ENCODE results near the gene COPE.
"Not testable (repeated sequence)": the region's sequence is repeated elsewhere in the genome, so short reads cannot be mapped to it uniquely, and the experiment has no call there.

The COPE gene

DNA sequence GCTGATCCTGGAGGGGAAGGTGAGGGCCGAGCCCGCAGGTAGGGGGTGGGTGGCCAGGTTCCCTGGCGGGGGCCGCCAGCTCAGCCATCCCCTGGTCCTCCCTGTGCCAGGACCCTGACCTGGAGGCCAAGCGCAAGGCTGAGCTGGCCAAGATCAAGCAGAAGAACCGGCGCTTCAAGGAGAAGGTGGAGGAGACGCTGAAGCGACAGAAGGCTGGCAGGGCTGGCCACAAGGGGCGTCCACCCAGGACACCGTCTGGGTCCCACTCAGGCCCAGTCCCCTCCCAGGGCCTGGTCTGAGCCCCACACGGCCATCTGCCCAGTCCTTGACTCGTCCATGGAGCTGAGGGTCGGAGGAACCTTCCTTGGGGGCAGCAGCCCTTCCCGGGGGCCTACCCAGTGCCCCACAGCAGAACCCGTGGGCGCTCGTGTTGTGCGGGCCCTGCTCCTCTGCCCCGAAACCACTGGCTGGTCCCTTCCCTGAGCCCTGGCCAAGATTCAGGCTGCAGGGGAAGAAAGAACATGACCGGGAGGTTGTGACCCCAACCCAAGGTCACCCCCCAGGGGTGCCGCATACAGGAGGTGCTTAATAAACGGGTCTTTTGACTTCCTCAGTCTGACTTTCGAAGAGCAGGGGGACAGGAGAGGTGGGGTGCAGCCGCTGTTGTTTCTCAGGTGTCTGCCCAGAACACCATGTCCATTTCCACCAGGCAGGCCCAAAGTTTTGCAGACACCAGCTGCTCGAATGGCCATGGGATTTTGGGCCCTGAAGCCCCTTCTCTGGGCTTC is 9.0 kb upstream of the COPE start:
- no peak for DNase-seq (ENCODE audit: low spot score)

DNA sequence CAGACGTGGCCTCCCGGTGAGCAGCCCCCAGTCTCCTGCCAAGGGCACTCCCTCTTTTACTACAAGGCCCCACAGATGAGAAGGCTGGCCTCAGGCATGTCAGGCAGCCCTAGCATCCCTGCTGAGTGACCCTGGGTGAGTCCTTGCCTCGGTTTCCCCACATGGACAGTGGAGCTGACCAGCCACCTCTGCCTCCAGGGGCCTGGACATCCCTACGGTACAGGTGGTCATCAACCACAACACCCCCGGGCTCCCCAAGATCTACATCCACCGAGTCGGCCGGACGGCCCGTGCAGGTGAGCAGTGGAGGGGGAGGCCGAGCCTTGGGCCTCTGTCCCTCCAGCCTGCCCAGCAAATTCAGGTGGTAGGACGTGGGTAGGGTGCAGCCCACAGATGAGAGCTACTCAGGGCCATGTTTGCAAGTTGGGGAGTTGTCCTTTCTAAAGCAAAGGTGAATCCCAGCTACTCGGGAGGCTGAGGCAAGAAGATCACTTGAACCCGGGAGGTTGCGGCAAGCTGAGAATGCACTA is 5.6 kb upstream of the COPE start:
- DNase-seq (ENCODE audit: low spot score) = no peak
- TF ChIP-seq, protein P1, sequence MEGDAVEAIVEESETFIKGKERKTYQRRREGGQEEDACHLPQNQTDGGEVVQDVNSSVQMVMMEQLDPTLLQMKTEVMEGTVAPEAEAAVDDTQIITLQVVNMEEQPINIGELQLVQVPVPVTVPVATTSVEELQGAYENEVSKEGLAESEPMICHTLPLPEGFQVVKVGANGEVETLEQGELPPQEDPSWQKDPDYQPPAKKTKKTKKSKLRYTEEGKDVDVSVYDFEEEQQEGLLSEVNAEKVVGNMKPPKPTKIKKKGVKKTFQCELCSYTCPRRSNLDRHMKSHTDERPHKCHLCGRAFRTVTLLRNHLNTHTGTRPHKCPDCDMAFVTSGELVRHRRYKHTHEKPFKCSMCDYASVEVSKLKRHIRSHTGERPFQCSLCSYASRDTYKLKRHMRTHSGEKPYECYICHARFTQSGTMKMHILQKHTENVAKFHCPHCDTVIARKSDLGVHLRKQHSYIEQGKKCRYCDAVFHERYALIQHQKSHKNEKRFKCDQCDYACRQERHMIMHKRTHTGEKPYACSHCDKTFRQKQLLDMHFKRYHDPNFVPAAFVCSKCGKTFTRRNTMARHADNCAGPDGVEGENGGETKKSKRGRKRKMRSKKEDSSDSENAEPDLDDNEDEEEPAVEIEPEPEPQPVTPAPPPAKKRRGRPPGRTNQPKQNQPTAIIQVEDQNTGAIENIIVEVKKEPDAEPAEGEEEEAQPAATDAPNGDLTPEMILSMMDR (IDR thresholded peaks at IDR 0.05; ENCODE audit: extremely low read depth, missing control alignments) = no peak

More for the DNA sequence above, 9.0 kb upstream of the COPE start:
- TF ChIP-seq, protein P1 (IDR thresholded peaks at IDR 0.05; ENCODE audit: extremely low read depth, missing control alignments) = no peak

GRCh38 chr19:18922228-18922985 is 3.2 kb upstream of the COPE start:
- TF ChIP-seq, protein P1 (IDR thresholded peaks at IDR 0.05; ENCODE audit: extremely low read depth, missing control alignments) = no peak
- no peak for DNase-seq (ENCODE audit: low spot score)

- TF ChIP-seq, protein P1 (IDR thresholded peaks at IDR 0.05; ENCODE audit: extremely low read depth, missing control alignments) = no peak
- no peak for DNase-seq (ENCODE audit: low spot score)
These were observed 2.4 kb upstream of the COPE start for GRCh38 chr19:18921593-18921992.

GRCh38 chr19:18920400-18920799 is 1.2 kb upstream of the COPE start:
- no peak for DNase-seq (ENCODE audit: low spot score)
- TF ChIP-seq, protein P1 (IDR thresholded peaks at IDR 0.05; ENCODE audit: extremely low read depth, missing control alignments) = no peak

GRCh38 chr19:18919900-18920214 is 670 bp upstream of the COPE start:
- TF ChIP-seq, protein P1 (IDR thresholded peaks at IDR 0.05; ENCODE audit: extremely low read depth, missing control alignments) = no peak
- DNase-seq (ENCODE audit: low spot score) = no peak

DNA sequence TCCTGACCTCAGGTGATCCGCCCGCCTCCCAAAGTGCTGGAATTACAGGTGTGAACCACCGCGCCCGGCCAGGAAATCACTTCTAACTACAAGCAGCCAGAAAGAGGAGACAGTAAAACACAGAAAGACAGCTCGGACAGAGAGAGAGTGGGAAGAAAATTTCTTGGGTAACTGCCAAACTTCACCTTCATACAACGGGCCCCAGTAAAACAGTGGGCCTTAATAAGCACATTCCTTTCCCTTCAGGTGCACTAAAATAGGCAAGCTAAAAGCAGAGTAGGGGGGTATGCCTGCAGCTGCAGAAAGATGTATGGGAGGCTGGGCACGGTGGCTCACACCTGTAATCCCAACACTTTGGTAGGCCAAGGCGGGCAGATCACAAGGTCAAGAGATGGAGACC is 1.6 kb downstream of the COPE start:
- DNase-seq (ENCODE audit: low spot score) = not testable (repeated sequence)

Data from GM20000 (cell line).